GM12878 (cell line): ENCODE results near the gene NELL1. TPM values are rescaled to one million over a fixed set of nuclear protein-coding genes. Genes with fewer than 3 reads are reported as not detected.

Experiments used
- ATAC-seq: fragments of 200-7000 bp; cut with Tn5 transposase; 3 replicates; pipeline ENCODE4 v1.9.1; 2020; ENCODE audit warnings: mild to moderate bottlenecking, moderate library complexity
- BruUV-seq: library from RNA; stranded (reverse); fragments of 400-500 nt; replicated peaks from 2 replicates; lab custom pipeline; 2021; lab: Mats Ljungman, UMichigan
- CTCF ChIA-PET: fragments of 300-600 bp; sonication (Branson Sonifier 250); formaldehyde crosslinking; extraction: SDS; loops from one replicate; lab custom pipeline; 2021; ENCODE audit warnings: inconsistent platforms; lab: Yijun Ruan, JAX
- POLR2A ChIA-PET: fragments of 350-600 bp; formaldehyde crosslinking; extraction: SDS; loops from one replicate; lab custom pipeline; 2021; ENCODE audit warnings: inconsistent platforms; lab: Charles Lee
- RAD21 ChIA-PET: fragments of 300-600 bp; sonication (Branson Sonifier 250); formaldehyde crosslinking; loops from one replicate; lab custom pipeline; 2023; ENCODE audit warnings: antibody characterized with exemption; ENCODE audit not compliant: unreplicated experiment; lab: Charles Lee
- SMC1A ChIA-PET: fragments of 300-600 bp; sonication (Branson Sonifier 250); formaldehyde crosslinking; loops from one replicate; lab custom pipeline; 2023; ENCODE audit not compliant: unreplicated experiment, uncharacterized antibody; lab: Charles Lee
- DNase-seq: peaks from one replicate; pipeline ENCODE4 v3.0.0-alpha.2; 2011; ENCODE audit warnings: low read depth, low spot score
- FAIRE-seq: peaks from 3 replicates; lab custom pipeline; 2011; peaks lifted over from hg19 to GRCh38; lab: Jason Lieb, UNC
- H2AFZ ChIP-seq: 2 replicates; pipeline ENCODE4 v1.6.0; 2011; ENCODE audit warnings: low read depth, low read length, control low read depth; ENCODE audit not compliant: control insufficient read depth
- H3K27ac ChIP-seq: 2 replicates; pipeline ENCODE4 v1.5.1; 2011; ENCODE audit warnings: control low read depth; ENCODE audit not compliant: control insufficient read depth, insufficient read depth
- H3K27me3 ChIP-seq, 2 experiments: replicated peaks in 1 of 2; 2 replicates each; pipeline versions ENCODE4 v1.6.0 to v1.6.1; 2011; ENCODE audit warnings: low read length in 1 of 2; ENCODE audit not compliant: control insufficient read depth in 2 of 2, insufficient read depth in 2 of 2
- H3K36me3 ChIP-seq, 2 experiments: 2 replicates each; pipeline ENCODE4 v1.5.1; 2011; ENCODE audit warnings: low read length in 1 of 2; ENCODE audit not compliant: control insufficient read depth in 2 of 2, insufficient read depth in 2 of 2
- H3K4me1 ChIP-seq: 2 replicates; pipeline ENCODE4 v1.6.1; 2011; ENCODE audit warnings: mild to moderate bottlenecking, low read length, moderate library complexity, mixed read lengths; ENCODE audit not compliant: control insufficient read depth, insufficient read depth
- H3K4me2 ChIP-seq: 2 replicates; pipeline ENCODE4 v1.6.0; 2011; ENCODE audit warnings: control low read depth; ENCODE audit not compliant: control insufficient read depth, insufficient read depth
- H3K4me3 ChIP-seq: fragments of 200-600 bp; sonication (generic); 2 replicates; pipeline ENCODE4 v1.5.1; 2016
- H3K79me2 ChIP-seq: 2 replicates; pipeline ENCODE4 v1.6.0; 2011; ENCODE audit warnings: low read length; ENCODE audit not compliant: control insufficient read depth, insufficient read depth
- H3K9ac ChIP-seq: 2 replicates; pipeline ENCODE4 v1.8.0; 2011; ENCODE audit warnings: low read length, control low read depth, mixed read lengths; ENCODE audit not compliant: control insufficient read depth, insufficient read depth
- H3K9me3 ChIP-seq: replicated peaks from 3 replicates; pipeline ENCODE4 v1.5.1; 2011; ENCODE audit warnings: mild to moderate bottlenecking, low read length; ENCODE audit not compliant: control insufficient read depth, insufficient read depth
- H4K20me1 ChIP-seq: 2 replicates; pipeline ENCODE4 v1.6.0; 2011; ENCODE audit not compliant: control insufficient read depth, insufficient read depth
- CTCF ChIP-seq, 3 experiments: IDR thresholded peaks in 2 of 3; conservative IDR thresholded peaks in 1 of 3; 2 replicates each; pipeline ENCODE4 v1.5.1; 2011; ENCODE audit warnings: low read depth in 3 of 3, low read length in 3 of 3, mild to moderate bottlenecking in 3 of 3, control low read depth in 2 of 3, moderate library complexity in 2 of 3, inconsistent platforms in 1 of 3, mixed read lengths in 1 of 3; ENCODE audit not compliant: control insufficient read depth in 2 of 3, insufficient read depth in 1 of 3; ENCODE audit errors: extremely low read depth in 1 of 3
- EGR1 ChIP-seq, 2 experiments: IDR thresholded peaks; 1 replicate in 1 of 2; 2 replicates in 1 of 2; pipeline ENCODE4 v1.6.1; 2011 to 2012; ENCODE audit warnings: low read depth in 2 of 2, low read length in 2 of 2, borderline replicate concordance in 1 of 2, mild to moderate bottlenecking in 1 of 2, moderate library complexity in 1 of 2
- KAT2A ChIP-seq: conservative IDR thresholded peaks from 2 replicates; pipeline ENCODE4 v1.6.1; 2011; ENCODE audit warnings: low read depth, low read length; ENCODE audit not compliant: control insufficient read depth
- LARP7 ChIP-seq: fragments of 450-650 bp; IDR thresholded peaks from 2 replicates; pipeline ENCODE4 v1.6.1; 2017; ENCODE audit warnings: mild to moderate bottlenecking
- RAD21 ChIP-seq: IDR thresholded peaks from 2 replicates; pipeline ENCODE4 v1.6.1; 2011; ENCODE audit warnings: mild to moderate bottlenecking, low read depth, low read length, moderate library complexity; ENCODE audit not compliant: insufficient read depth
- SIX5 ChIP-seq: IDR thresholded peaks from 2 replicates; pipeline ENCODE4 v1.6.1; 2011; ENCODE audit warnings: mild to moderate bottlenecking, low read depth, low read length, moderate library complexity; ENCODE audit not compliant: severe bottlenecking
- SMAD1 ChIP-seq: fragments of 450-650 bp; IDR thresholded peaks from 2 replicates; pipeline ENCODE4 v1.6.1; 2018; ENCODE audit warnings: mild to moderate bottlenecking, low read depth; ENCODE audit not compliant: partially characterized antibody
- SMC3 ChIP-seq: IDR thresholded peaks from 2 replicates; pipeline ENCODE4 v1.6.1; 2011; ENCODE audit warnings: low read length, improper control_type of control experiment, borderline replicate concordance
- YY1 ChIP-seq: IDR thresholded peaks from 2 replicates; pipeline ENCODE4 v1.6.1; 2011; ENCODE audit warnings: low read depth, mild to moderate bottlenecking, low read length
- WGBS: methylation state at CpG from one replicate; pipeline ENCODE4 v1.1.6; 2016; ENCODE audit warnings: low lambda C conversion rate; ENCODE audit not compliant: insufficient replicate concordance, insufficient coverage; ENCODE audit errors: missing lambda C conversion rate; 5-methylcytosine and 5-hydroxymethylcytosine counted together
- in situ Hi-C: fragments of 300-500 bp; cut with MboI; formaldehyde crosslinking; loops from 9 replicates; pipeline ENCODE4 v1.14.3; 2018; ENCODE audit warnings: mixed read lengths
- intact Hi-C: fragments of 100-400 bp; cut with micrococcal nuclease; formaldehyde crosslinking; loops from one replicate; pipeline ENCODE4 v1.14.2; 2022; ENCODE audit not compliant: unreplicated experiment
- polyA plus RNA-seq, 11 experiments: library from polyadenylated mRNA; depleted of rRNA in 4 of 11; unstranded in 6 of 11; stranded (reverse) in 5 of 11; fragments of >200 nt; fragmentation: Nextera tagmentation in 4 of 11; fragmentation: Illumina TruSeq in 1 of 11; extraction: Ambion mirVana in 4 of 11; extraction: Trizol in 1 of 11; gene quantifications; 1 replicate in 1 of 11; 2 replicates in 10 of 11; pipeline versions ENCODE4 v1.2.1 to v1.2.3, GENCODE V29; 2011 to 2016; ENCODE audit warnings: inconsistent platforms in 2 of 11, missing spikeins in 2 of 11, low read depth in 1 of 11
- total RNA-seq, 4 experiments: library from RNA; depleted of rRNA in 3 of 4; stranded (reverse); fragments of >200 nt in 3 of 4; fragmentation: Illumina TruSeq in 1 of 4; extraction: Trizol in 1 of 4; gene quantifications; 2 replicates each; pipeline versions ENCODE4 v1.2.1 to v1.2.3, GENCODE V29; 2013 to 2021
- TF ChIP-seq, protein P1 (sequence below): fragments of 450-650 bp; IDR thresholded peaks from 2 replicates; pipeline ENCODE4 v1.6.1; 2017; ENCODE audit warnings: mild to moderate bottlenecking, moderate library complexity
- TF ChIP-seq, protein P2 (sequence below): fragments of 450-650 bp; IDR thresholded peaks from 2 replicates; pipeline ENCODE4 v1.6.1; 2017; ENCODE audit warnings: antibody characterized with exemption, mild to moderate bottlenecking, moderate library complexity

Gene NELL1
- total and polyA plus RNA-seq, 10 of the 15 experiments (the other 5 are each of a cell fraction or from before 2014, with no cell fraction given): 0.02 to 0.12 TPM; not detected in 8

DNA sequence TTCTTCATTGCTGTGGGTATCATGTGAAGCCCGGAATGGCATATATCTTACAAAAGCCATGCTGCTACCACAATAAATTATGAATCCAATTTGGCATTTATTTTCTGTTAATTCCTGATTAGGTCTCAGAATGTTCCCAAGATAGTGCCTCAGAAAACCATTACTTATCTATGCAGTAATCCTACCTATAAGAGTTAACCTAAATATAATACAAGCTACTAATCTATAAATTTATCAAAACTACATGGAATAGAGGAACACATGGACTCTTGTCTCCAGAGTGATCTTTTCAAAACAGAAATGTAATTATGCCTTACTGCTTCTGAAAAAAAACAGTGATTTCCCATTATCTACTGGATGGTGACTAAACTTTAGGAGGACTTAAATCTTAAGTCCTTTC, 835.7 kb downstream of the NELL1 start (continued):
- TF ChIP-seq, protein P1, sequence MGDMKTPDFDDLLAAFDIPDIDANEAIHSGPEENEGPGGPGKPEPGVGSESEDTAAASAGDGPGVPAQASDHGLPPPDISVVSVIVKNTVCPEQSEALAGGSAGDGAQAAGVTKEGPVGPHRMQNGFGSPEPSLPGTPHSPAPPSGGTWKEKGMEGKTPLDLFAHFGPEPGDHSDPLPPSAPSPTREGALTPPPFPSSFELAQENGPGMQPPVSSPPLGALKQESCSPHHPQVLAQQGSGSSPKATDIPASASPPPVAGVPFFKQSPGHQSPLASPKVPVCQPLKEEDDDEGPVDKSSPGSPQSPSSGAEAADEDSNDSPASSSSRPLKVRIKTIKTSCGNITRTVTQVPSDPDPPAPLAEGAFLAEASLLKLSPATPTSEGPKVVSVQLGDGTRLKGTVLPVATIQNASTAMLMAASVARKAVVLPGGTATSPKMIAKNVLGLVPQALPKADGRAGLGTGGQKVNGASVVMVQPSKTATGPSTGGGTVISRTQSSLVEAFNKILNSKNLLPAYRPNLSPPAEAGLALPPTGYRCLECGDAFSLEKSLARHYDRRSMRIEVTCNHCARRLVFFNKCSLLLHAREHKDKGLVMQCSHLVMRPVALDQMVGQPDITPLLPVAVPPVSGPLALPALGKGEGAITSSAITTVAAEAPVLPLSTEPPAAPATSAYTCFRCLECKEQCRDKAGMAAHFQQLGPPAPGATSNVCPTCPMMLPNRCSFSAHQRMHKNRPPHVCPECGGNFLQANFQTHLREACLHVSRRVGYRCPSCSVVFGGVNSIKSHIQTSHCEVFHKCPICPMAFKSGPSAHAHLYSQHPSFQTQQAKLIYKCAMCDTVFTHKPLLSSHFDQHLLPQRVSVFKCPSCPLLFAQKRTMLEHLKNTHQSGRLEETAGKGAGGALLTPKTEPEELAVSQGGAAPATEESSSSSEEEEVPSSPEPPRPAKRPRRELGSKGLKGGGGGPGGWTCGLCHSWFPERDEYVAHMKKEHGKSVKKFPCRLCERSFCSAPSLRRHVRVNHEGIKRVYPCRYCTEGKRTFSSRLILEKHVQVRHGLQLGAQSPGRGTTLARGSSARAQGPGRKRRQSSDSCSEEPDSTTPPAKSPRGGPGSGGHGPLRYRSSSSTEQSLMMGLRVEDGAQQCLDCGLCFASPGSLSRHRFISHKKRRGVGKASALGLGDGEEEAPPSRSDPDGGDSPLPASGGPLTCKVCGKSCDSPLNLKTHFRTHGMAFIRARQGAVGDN: no peak

GRCh38 chr11:21511835-21512440, 842.6 kb downstream of the NELL1 start:
- Histone ChIP-seq H3K36me3 (no peaks in the 10 kb centered on the region), H3K4me1 (no peaks in the 10 kb centered on the region), H3K27me3 (no peaks in the 10 kb centered on the region), H3K27ac (no peak overlapping the region), H3K9ac (no peak overlapping the region), H3K79me2 (no peaks in the 10 kb centered on the region), H4K20me1 (no peaks in the 10 kb centered on the region), H3K4me3 (no peak overlapping the region), H3K4me2 (no peak overlapping the region), H3K9me3 (no peaks in the 10 kb centered on the region), H2AFZ (no peak overlapping the region)
- FAIRE-seq: peak; percentile 61
- SMC1A ChIA-PET: interaction anchor here (0.6 to 3.1 kb wide), 26 partner anchors 12 to 867 kb away, joined by 3 to 15 read pairs (median 4); no protein-coding TSS in a partner anchor
- RAD21 ChIA-PET: interaction anchor here (0.7 to 2.7 kb wide), 20 partner anchors 12 to 864 kb away, joined by 3 to 20 read pairs (median 4); no protein-coding TSS in a partner anchor
- no TSS peak for BruUV-seq
- in situ Hi-C loops (loop anchor here (5.0 kb wide), 1 partner anchor 865 kb away; no protein-coding TSS in a partner anchor), intact Hi-C loops (loop anchor here (1.0 to 10.0 kb wide), 4 partner anchors 327 to 864 kb away; no protein-coding TSS in a partner anchor)
- ATAC-seq: peak; percentile 98
- no peak for DNase-seq
- CTCF ChIA-PET: interaction anchor here (0.7 to 3.6 kb wide), 50 partner anchors 8 to 1384 kb away, joined by 3 to 27 read pairs (median 4); no protein-coding TSS in a partner anchor
- POLR2A ChIA-PET: no interaction called here
- 6% methylated on average over 2 of the region's 2 CpGs for WGBS
- TF ChIP-seq SMAD1 (no peak), LARP7 (no peak), KAT2A (no peak), CTCF (IDR thresholded peaks at IDR 0.05 in 2 of 3, conservative IDR thresholded peaks at IDR 0.05 in 1 of 3; ENCODE audit: control insufficient read depth in 2 of 3, extremely low read depth in 1 of 3, insufficient read depth in 1 of 3, low read depth in 3 of 3, low read length in 3 of 3) (peak; percentile 54 to 75 (median 69)), YY1 (0 out of 2 replicates have a peak, but pooled peaks have one; percentile 41), SMC3 (peak; percentile 75), EGR1 (IDR thresholded peaks at IDR 0.05; ENCODE audit: borderline replicate concordance in 1 of 2, low read depth in 2 of 2, low read length in 2 of 2) (no peak), SIX5 (no peak), RAD21 (peak; percentile 54; the same call in 1 of the 2 replicates)
- TF ChIP-seq, protein P2, sequence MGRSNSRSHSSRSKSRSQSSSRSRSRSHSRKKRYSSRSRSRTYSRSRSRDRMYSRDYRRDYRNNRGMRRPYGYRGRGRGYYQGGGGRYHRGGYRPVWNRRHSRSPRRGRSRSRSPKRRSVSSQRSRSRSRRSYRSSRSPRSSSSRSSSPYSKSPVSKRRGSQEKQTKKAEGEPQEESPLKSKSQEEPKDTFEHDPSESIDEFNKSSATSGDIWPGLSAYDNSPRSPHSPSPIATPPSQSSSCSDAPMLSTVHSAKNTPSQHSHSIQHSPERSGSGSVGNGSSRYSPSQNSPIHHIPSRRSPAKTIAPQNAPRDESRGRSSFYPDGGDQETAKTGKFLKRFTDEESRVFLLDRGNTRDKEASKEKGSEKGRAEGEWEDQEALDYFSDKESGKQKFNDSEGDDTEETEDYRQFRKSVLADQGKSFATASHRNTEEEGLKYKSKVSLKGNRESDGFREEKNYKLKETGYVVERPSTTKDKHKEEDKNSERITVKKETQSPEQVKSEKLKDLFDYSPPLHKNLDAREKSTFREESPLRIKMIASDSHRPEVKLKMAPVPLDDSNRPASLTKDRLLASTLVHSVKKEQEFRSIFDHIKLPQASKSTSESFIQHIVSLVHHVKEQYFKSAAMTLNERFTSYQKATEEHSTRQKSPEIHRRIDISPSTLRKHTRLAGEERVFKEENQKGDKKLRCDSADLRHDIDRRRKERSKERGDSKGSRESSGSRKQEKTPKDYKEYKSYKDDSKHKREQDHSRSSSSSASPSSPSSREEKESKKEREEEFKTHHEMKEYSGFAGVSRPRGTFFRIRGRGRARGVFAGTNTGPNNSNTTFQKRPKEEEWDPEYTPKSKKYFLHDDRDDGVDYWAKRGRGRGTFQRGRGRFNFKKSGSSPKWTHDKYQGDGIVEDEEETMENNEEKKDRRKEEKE: no peak
